IMR-90 (cell line): ENCODE data around the gene VASN.

Source experiments
- BHLHE40 ChIP-seq: fragments of 150-350 bp; IDR thresholded peaks from 2 replicates; pipeline ENCODE4 v1.6.1; 2016; ENCODE audit warnings: mild to moderate bottlenecking, low read depth, low read length
- CEBPB ChIP-seq: IDR thresholded peaks from 2 replicates; pipeline ENCODE4 v1.6.1; 2012; ENCODE audit warnings: low read depth, low read length, improper control_type of control experiment
- MXI1 ChIP-seq: IDR thresholded peaks from 2 replicates; pipeline ENCODE4 v1.6.1; 2012; ENCODE audit warnings: low read depth, mild to moderate bottlenecking, low read length, moderate library complexity, borderline replicate concordance
- POLR2A ChIP-seq: IDR thresholded peaks from 2 replicates; pipeline ENCODE4 v1.6.1; 2012; ENCODE audit warnings: mild to moderate bottlenecking, low read depth, low read length
- RAD21 ChIP-seq: IDR thresholded peaks from 2 replicates; pipeline ENCODE4 v1.6.1; 2012; ENCODE audit warnings: low read length, improper control_type of control experiment
- RCOR1 ChIP-seq: IDR thresholded peaks from 2 replicates; pipeline ENCODE4 v1.6.1; 2012; ENCODE audit warnings: mild to moderate bottlenecking, low read length, improper control_type of control experiment; ENCODE audit not compliant: insufficient replicate concordance
- TF ChIP-seq, protein P1 (sequence below): conservative IDR thresholded peaks from 2 replicates; pipeline ENCODE4 v1.5.1; 2012; ENCODE audit warnings: mild to moderate bottlenecking, low read depth, low read length, improper control_type of control experiment

DNA sequence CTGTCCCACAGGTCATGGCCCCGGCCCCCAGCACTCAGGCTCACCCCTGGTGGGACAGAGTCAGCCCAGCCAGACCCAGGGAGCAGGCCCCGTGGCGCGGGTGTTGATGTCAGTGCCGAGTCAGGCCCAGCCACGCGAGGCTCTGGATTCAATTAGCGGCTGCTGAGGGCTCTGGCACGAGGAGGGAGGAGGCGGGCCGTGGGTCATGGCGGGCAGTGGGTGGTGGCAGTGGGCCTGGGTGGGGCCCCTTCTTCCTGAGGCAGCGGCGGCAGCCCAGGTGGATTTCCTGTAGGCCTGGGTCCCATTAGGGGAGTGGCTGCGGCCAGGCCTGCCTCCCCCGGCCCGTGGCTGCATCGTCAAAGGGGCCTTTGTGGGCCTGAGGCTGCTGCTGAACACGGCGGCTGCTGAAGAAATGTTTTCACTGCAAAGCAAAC is 12.9 kb downstream of the VASN start:
- TF ChIP-seq, protein P1, sequence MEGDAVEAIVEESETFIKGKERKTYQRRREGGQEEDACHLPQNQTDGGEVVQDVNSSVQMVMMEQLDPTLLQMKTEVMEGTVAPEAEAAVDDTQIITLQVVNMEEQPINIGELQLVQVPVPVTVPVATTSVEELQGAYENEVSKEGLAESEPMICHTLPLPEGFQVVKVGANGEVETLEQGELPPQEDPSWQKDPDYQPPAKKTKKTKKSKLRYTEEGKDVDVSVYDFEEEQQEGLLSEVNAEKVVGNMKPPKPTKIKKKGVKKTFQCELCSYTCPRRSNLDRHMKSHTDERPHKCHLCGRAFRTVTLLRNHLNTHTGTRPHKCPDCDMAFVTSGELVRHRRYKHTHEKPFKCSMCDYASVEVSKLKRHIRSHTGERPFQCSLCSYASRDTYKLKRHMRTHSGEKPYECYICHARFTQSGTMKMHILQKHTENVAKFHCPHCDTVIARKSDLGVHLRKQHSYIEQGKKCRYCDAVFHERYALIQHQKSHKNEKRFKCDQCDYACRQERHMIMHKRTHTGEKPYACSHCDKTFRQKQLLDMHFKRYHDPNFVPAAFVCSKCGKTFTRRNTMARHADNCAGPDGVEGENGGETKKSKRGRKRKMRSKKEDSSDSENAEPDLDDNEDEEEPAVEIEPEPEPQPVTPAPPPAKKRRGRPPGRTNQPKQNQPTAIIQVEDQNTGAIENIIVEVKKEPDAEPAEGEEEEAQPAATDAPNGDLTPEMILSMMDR = no peak
- TF ChIP-seq POLR2A (no peak; the same call in 1 of the 2 replicates), RCOR1 (no peak), RAD21 (no peak), CEBPB (no peak), BHLHE40 (no peak), MXI1 (no peak)
